GM21619 (cell line): ENCODE data around the gene ASL.
"Not testable (repeated sequence)": the region's sequence is repeated elsewhere in the genome, so short reads cannot be mapped to it uniquely, and the experiment has no call there.

Experiments used
- ATAC-seq: cut with Tn5 transposase; IDR thresholded peaks from one replicate; pipeline ENCODE4 v1.9.1; 2021; ENCODE audit not compliant: unreplicated experiment

ASL gene

DNA sequence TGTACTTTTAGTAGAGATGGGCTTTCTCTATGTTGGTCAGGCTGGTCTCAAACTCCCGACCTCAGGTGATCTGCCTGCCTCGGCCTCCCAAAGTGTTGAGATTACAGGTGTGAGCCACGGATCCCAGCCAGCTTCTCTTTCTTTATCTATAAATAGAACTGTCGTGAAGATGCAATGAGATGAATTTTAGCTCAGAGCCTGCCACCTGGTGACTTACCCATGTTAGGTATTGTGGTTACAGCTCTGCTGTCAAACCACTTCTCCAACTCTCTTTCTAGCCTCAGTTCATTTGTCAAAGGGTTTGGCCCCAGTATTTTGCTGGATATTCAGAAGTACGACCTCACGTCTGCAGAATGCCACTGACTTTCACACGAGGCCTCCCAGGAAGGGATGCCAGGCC, 3.4 kb upstream of the ASL start:
- ATAC-seq = not testable (repeated sequence)

DNA sequence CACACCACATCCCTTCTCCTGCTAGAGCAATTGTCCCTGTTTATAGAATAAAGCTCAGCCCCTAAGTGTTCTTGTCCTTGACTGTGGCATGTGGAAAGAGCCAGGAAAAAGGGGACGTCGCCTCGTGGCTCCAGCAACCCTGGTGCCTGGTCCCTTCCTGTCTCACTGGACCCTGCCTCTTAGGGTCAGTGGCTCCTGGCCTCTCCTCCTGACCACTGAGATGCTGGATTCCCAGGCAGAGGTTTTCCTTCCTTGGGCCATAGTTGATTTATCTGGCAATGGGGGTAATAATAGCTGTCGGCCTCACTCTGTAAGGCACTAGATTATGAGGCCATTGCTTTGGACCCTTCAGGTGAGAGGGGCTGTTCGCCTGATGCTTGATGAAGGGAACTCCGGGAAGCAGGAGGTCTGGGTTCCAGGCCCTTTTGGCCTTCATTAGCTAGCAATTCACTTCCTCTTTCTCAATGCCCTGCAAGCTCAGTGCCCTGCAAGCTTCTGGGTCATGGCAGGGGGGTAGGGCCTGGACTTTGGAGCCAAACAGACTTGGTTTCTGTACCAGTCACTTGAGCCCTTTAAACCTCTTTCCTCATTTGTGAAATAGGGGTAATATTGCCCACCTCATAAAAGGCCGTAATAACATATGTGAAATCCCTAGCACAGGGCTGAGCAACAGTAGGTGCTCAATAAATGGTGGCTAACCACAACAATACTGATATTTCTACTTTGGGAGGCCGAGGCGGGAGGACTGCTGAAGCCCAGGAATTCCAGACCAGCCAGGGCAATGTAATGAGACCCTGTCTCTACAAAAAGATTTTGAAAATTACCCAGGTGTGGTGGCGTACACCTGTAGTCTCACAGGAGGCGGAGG, 1.1 kb downstream of the ASL start:
- ATAC-seq = no peak

DNA sequence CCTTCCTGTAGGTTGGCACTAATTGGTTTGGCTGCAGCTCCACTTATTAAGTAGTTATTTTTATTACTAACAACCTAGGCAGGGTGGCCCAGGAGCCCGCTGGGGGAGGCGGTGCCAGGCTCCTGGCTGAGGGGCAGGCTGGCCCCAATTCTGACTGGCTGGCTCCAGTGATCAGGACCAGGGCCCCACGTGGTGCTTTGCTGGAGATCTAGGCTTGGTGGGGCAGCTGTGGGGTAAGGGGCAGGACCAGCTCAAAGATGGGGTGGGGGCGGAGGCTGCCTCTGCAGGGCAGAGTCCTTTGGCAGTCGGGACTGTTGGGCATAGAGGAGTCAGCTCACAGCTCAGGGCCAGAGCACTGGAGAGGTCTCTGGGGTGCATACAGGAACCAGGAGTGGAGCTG, 2.4 kb downstream of the ASL start:
- ATAC-seq = no peak

DNA sequence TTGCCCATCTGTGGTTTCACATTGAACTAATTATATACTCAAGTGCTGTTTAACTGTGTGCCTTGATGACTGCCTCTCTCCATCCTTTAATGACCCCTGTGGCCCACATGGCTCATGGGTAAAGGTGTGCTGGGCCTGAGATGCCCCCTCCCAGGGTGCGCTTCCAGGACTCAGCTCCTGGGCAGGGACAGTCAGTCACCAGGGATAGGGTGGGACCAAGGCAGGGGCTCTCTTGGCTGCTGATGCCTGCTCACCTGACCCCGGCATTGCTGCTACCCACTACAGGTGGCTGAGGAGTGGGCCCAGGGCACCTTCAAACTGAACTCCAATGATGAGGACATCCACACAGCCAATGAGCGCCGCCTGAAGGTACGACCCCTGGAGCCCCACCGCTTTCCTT, 6.5 kb downstream of the ASL start:
- no peak for ATAC-seq

DNA sequence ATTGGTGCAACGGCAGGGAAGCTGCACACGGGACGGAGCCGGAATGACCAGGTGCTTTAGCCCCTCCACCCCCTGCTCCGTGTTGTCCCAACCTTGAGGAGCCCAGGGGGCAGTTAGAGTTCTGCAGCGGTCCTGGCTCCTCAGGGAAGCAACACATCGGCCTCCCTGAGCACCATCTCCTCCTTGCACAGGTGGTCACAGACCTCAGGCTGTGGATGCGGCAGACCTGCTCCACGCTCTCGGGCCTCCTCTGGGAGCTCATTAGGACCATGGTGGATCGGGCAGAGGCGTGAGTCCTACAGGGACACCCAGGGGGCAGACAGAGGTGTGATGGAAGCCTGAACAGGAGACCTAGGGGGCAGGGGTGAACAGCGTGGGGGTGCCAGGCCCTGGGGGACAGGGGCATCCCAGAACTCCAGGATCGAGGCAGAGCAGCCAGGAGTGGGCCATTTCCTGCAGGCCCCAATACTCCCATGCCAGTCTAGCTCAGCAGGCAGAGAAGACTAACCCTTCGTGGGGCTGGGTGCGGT, 7.3 kb downstream of the ASL start:
- ATAC-seq = no peak

DNA sequence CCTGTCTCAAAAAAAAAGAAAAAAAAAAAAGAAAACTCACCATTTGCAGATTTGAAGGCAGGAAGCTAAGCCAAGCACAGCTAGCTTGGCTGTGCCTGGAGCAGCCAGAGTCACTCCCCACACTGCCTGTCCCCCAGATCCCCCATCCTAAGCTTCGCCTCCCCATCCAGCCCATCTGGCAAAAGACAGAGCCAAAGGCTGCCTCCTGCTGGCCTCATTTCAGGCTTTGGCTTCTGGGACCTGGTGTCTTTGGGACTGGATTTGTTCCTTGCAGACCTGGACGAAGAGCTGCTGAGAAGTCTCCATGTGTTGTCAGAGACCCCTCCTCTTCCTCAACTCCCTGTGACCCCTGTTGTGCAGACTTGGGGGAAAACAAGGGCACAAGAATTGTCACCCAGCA, 8.1 kb downstream of the ASL start:
- ATAC-seq = no peak

DNA sequence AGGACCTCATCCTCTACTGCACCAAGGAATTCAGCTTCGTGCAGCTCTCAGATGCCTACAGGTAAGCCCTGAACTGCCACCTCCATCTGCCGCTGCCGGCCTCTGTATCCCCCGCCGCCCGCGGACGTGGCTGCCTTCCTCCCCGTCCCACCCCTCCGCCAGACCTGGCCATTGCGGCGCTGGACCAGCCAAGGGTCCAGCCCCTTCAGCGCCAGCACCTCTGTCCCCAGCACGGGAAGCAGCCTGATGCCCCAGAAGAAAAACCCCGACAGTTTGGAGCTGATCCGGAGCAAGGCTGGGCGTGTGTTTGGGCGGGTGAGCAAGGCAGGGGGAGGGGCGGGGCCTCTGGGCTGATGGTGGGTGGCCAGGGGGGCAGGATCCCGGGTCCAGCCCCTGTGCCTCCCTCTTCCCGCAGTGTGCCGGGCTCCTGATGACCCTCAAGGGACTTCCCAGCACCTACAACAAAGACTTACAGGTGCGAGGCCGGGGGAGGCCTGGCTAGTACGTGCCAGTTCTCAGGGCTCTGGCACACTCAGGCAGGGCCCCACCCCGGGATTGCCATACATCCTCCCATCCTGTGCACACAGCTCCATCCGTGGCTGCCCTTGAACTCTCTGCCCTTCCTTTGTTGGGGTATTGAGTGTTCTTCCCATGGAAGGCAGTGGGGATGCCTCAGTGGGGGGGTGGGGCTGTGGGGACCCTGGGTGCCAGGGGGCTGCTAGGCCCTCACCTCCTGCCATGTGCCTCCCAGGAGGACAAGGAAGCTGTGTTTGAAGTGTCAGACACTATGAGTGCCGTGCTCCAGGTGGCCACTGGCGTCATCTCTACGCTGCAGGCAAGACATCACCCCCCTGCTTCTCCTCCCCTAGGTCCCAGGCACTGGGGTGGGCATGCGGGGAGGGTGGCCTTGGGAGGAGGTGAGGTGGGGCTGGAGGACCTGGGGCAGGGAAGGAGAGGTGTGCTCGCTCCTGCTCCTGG, 13.5 kb downstream of the ASL start:
- no peak for ATAC-seq

DNA sequence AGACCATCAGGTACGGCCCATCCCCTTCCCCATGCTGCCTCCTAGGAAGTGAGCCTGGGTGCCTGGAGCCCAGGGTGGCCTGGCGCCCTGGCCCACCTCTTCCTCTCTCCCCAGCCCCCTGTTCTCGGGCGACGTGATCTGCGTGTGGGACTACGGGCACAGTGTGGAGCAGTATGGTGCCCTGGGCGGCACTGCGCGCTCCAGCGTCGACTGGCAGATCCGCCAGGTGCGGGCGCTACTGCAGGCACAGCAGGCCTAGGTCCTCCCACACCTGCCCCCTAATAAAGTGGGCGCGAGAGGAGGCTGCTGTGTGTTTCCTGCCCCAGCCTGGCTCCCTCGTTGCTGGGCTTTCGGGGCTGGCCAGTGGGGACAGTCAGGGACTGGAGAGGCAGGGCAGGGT, 17.0 kb downstream of the ASL start:
- ATAC-seq = no peak

DNA sequence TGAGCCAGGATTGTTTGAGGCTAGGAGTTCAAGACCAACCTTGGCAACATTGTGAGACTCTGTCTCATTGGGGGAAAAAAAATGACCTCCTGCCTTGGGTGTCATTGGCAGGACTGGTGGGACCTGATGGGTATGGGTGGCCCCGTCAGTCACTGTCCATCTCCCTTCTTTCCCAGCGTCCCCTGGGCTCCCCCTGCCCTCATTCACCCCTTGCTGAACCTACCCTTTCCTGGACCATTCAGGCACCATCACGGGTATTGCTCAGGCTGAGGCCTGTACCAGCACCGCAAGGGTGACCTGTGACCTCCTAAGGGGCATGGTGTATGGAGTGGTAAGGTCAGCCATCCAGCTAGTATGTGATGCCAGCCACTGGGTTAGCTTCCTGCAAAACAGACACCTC, 19.4 kb downstream of the ASL start:
- ATAC-seq = no peak

DNA sequence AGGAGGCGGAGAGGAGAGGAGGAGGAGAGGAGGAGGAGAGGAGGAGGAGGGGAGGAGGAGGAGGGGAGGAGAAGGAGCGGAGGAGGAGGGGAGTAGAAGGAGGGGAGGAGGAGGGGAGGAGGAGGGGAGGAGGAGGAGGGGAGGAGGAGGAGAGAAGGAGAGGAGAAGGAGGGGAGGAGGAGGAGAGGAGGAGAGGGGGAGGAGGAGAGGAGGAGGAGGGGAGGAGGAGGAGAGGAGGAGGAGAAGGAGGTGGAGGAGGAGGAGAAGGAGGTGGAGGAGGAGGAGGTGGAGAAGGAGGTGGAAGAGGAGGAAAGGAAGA, 23.6 kb downstream of the ASL start:
- no peak for ATAC-seq

DNA sequence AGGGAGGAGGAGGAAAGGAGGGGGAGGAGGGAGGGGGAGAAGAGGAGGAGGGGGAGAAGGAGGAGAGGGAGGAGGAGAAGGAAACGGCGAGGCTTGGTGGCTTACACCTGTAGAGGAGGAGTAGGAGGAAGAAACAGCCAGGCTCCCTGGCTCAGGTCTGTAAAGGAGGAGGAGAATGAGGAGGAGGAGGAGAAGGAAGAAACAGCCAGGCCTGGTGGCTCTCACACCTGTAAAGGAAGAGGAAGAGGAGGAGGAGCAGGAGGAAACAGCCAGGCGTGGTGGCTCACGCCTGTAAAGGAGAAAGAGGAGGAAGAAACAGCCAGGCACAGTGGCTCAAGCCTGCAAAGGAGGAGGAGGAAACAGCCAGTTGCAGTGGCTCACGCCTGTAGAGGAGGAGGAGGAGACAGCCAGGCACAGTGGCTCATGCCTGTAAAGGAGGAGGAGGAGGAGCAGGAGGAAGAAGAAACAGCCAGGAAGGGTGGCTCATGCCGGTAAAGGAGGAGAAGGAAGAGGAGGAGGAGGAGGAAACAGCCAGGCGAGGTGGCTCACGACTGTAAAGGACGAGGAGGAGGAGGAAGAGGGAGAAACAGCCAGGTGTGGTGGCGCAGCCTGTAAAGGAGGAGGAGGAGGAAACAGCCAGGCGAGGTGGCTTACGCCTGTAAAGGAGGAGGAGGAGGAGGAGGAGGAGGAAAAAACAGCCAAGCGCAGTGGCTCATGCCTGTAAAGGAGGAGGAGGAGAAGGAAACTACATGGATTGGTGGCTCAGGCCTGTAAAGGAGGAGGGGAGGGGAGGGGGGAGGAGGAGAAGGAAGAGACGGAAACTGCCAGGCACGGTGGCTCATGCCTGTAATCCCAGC, 24.2 kb downstream of the ASL start:
- peak; percentile 81 for ATAC-seq

DNA sequence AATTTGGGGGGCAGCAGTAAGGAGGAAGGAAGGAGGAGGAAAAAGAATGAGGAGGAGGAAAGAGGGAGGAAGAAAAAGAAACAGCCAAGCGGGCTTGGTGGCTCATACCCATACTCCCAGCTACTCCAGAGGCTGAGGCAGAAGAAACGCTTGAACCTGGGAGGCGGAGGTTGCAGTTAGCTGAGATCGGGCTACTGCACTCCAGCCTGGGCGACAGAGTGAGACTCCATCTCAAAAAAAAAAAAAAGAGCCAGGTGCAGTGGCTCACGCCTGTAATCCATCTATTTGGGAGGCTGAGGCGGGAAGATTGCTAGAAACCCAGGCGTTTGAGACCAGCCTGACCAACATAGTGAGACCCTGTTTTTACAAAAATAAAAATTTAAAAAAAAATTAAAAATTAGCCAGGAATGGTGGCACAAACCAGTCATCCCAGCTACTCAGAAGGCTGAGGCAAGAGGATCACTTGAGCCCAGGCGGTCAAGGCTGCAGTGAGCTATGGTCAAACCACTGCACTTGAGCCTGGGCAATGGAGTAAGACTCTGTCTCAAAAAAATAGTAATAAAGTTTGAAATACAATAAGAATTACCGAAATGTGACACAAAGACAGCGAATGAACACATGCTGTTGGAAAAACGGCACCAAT, 24.9 kb downstream of the ASL start:
- peak; percentile 5 for ATAC-seq

DNA sequence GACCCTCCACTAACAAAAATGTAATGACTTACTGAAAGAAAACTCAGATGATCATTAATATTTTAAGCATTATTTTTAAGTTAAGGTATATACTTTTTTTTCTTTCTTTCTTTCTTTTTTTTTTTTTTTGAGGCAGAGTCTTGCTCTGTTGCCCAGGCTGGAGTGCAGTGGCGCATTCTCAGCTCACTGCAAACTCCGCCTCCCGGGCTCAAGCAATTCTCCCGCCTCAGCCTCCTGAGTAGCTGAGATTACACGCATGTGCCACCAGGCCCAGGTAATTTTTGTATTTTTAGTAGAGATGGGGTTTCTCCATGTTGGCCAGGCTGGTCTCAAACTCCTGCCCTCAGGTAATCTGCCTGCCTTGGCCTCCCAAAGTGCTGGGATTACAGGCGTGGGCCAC, 26.5 kb downstream of the ASL start:
- ATAC-seq = not testable (repeated sequence)

DNA sequence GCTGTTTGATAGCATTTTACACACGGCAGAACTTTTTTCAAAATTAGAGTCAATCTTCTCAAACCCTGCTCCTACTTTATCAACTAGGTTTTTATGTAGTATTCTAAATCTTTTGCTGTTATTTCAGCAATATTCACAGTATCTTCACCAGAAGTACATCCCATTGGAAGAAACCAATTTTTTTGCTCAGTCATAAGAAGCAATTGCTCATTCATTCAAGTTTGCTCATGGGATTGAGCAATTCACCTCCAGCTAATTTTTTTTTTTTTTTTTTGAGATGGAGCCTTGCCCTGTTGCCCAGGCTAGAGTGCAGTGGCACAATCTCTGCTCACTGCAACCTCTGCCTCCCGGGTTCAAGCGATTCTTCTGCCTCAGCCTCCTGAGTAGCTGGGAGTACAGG, 28.4 kb downstream of the ASL start:
- ATAC-seq = not testable (repeated sequence)

DNA sequence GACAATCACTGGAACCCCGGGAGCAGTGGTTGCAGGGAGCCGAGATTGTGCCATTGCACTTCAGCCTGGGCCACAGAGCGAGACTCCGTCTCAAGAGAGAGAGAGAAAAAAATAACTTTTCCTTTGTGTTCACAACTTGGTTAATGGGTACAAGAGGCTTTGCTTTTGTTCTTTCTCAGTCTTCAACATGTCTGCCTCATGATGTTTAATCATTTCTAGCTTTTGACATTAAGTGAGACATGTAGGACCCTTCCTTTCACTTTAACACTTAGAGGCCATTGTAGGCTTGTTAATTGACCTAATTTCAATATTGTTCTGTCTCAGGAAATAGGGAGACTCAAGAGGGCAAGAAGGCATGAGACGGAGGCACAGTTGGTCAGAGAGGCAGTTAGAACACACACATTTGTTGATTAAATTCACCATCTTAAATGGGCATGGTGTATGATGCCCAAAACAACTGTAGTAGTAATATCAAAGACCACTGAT, 29.7 kb downstream of the ASL start:
- ATAC-seq = peak; percentile 76

DNA sequence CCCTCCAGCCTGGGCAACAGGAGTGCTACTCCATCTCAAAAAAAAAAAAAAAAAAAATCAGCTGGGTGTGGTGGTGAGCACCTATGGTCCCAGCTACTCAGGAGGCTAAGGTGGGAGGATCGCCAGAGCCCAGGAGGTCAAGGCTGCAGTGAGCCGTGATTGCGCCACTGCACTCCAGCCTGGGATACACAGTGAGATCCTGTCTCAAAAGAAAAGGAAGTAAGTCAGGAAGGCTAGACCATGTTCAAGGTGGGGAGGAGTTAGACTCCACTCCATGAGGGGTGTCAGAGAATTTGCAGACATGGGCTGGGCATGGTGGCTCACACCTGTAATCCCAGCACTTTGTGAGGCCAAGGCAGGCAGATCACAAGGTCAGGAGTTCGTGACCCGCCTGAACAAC, 32.8 kb downstream of the ASL start:
- not testable (repeated sequence) for ATAC-seq

DNA sequence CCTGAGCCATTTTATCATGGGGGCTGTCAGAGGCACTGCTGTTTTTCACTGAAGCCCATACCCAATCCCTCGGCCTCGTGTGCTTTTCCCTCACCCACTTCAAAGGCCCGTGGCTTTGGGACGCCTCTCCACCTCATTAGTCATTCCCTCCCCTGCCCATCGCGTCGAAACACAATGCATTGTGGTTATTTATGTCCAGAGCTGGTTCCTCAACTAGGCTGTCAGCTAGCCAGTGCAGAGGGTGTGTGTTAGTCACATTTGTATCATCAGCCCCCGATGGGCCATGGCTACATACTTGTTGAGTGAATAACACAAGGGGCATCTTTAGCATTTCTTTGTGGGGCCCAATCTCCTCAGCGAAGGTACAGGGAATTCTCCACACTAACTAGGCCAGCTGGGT, 35.2 kb downstream of the ASL start:
- ATAC-seq = no peak

DNA sequence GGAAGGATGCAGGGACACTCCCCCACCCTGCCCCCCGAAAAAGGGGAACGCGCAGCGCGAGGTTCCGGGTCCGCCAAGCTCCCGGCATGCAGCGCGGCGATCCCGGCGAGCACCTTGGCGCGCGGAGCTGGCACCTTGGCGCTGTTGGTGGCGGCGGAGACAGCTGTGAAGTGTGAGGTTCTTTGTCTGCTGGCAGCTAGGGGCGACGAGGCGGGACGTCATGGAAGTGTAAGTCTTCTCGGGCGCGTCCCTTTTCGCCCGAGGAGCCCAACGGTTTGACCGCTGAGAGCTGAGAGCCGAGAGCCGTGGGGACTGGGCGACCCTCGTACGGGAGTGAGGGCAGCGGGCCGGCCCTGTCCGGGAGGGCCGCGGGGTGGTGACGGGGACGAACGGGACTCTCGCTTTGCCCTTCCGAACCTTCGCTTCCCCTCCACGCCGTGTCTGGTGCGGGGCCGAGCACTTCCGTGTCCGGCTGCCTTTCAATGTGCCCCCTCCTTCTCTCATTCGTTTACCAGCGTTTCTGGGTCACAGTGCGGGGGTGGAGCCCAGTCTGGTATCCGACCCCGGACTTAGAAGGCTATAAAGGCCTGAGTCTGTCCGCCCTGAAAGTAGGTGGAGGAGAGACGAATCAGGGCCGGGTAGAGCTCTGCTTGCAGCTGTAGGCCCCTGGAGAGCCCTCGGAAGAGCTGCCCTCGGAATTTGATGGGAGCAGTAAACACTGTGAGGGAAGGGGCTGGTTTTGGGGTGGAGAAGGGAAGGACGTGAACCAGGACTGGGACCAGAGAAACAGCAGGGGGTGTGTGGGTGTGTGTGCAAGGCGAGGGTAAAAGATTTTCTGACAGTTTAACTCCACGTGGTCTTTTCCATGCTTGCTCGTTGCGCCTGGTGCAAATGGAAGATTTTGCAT, 39.4 kb downstream of the ASL start, which contains the start of gene CRCP:
Gene CRCP (plus strand): TSS at position 105 of the 907 bp plus-strand sequence. CDS start 116 bp downstream, at position 221.
- peak; percentile 84 for ATAC-seq
